ENCODE measurements around the gene MOXD1. TPM values are rescaled to one million over a fixed set of nuclear protein-coding genes. Genes with fewer than 3 reads are reported as not detected.

MOXD1 gene
- total and polyA plus RNA-seq, 2 of the 8 experiments (the other 6 are each of a cell fraction or from before 2014, with no cell fraction given) = 1.6 to 3.5 TPM

DNA sequence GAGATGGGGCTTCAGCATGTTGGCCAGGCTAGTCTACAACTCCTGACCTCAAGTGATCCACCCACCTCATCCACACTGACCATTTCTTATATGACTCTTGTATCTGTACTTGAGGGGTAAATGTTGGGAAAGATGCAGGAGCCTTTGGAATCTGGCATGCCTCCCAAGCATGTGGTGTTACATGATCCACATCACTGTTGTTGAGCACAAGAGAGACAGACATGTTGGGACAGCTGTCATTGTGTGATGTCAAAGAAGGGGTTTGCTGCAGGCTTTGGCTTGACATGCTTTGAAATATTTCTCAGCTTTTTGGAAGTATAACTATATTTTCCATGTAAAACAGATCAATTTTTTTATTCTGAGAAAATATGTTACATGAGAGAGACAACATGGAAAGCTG is 139.9 kb downstream of the MOXD1 start (continued):
- TF ChIP-seq TAF7 (optimal IDR thresholded peaks at IDR 0.05; ENCODE audit: borderline replicate concordance, low read depth, low read length) = no peak
- no peak for TF ChIP-seq SAP30 (IDR thresholded peaks at IDR 0.05; ENCODE audit: insufficient read depth, insufficient replicate concordance, low read length)
